A673 (cell line): ENCODE data around the gene LPXN.

Experiments
- EZH2 ChIP-seq: fragments of 200-600 bp; sonication (generic); IDR thresholded peaks from 2 replicates; pipeline ENCODE4 v1.6.1; 2017; ENCODE audit warnings: borderline replicate concordance, low read depth, mild to moderate bottlenecking, mixed read lengths, antibody characterized with exemption, low read length; ENCODE audit not compliant: poor library complexity, severe bottlenecking
- TF ChIP-seq, protein P1 (sequence below): fragments of 300-800, 200-600 bp; sonication (generic); conservative IDR thresholded peaks from 2 replicates; pipeline ENCODE4 v1.5.1; 2017; ENCODE audit warnings: low read depth, mild to moderate bottlenecking, antibody characterized with exemption, low read length, moderate library complexity, mixed read lengths

DNA sequence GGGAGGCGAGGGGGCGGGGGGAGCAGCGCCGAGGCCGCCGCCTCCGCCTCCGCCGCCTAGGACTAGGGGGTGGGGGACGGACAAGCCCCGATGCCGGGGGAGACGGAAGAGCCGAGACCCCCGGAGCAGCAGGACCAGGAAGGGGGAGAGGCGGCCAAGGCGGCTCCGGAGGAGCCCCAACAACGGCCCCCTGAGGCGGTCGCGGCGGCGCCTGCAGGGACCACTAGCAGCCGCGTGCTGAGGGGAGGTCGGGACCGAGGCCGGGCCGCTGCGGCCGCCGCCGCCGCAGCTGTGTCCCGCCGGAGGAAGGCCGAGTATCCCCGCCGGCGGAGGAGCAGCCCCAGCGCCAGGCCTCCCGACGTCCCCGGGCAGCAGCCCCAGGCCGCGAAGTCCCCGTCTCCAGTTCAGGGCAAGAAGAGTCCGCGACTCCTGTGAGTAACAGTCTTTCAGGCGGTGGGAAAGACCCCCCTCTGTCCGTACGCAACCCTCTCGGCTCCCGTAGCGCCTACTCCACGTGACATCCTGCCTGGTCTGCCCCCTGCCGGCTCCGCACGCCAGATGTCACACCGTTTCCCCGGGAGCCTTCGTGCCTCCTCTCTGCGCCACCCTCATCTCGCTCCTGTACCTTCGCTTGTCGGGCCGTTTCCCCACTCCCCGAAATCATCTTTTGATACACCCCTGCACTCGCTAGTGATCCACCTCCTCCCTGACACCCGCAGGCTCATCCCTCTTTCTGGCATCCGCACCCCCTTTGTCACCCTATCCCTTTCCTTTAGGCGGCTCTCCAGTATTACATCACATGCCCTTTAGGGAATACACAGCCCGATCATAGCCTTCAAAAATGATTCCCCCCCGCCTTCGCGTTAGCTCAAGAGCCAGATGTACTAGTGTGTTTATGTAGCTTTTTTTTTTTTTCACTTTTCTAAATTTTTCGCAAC is 3.8 kb upstream of the LPXN start:
- TF ChIP-seq, protein P1, sequence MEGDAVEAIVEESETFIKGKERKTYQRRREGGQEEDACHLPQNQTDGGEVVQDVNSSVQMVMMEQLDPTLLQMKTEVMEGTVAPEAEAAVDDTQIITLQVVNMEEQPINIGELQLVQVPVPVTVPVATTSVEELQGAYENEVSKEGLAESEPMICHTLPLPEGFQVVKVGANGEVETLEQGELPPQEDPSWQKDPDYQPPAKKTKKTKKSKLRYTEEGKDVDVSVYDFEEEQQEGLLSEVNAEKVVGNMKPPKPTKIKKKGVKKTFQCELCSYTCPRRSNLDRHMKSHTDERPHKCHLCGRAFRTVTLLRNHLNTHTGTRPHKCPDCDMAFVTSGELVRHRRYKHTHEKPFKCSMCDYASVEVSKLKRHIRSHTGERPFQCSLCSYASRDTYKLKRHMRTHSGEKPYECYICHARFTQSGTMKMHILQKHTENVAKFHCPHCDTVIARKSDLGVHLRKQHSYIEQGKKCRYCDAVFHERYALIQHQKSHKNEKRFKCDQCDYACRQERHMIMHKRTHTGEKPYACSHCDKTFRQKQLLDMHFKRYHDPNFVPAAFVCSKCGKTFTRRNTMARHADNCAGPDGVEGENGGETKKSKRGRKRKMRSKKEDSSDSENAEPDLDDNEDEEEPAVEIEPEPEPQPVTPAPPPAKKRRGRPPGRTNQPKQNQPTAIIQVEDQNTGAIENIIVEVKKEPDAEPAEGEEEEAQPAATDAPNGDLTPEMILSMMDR: peak; percentile 78
- TF ChIP-seq EZH2: no peak
